HAP-1 (cell line): ENCODE measurements around the gene PRIMA1.
A peak's percentile ranks its signal among the peaks of the same experiment; 100 is the strongest.

ENCODE experiments used
- DNase-seq, 2 experiments: peaks; one replicate each; pipeline ENCODE4 v3.0.0-alpha.2; 2016 to 2020; ENCODE audit warnings: low spot score in 2 of 2
- H3K27me3 ChIP-seq: fragments of 250-450 bp; sonication (Bioruptor Pico); 2 replicates; pipeline ENCODE4 v1.5.1; 2020; ENCODE audit warnings: low read depth, mild to moderate bottlenecking, moderate library complexity
- H3K36me3 ChIP-seq: fragments of 250-450 bp; sonication (Bioruptor Pico); replicated peaks from 2 replicates; pipeline ENCODE4 v1.5.1; 2020; ENCODE audit warnings: mild to moderate bottlenecking
- H3K4me1 ChIP-seq: fragments of 250-450 bp; sonication (Bioruptor Pico); 2 replicates; pipeline ENCODE4 v1.5.1; 2020; ENCODE audit warnings: mild to moderate bottlenecking
- H3K4me3 ChIP-seq: fragments of 250-450 bp; sonication (Bioruptor Pico); 2 replicates; pipeline ENCODE4 v1.5.1; 2020; ENCODE audit warnings: mild to moderate bottlenecking, moderate library complexity
- H3K9me3 ChIP-seq: fragments of 250-450 bp; sonication (Bioruptor Pico); 2 replicates; pipeline ENCODE4 v1.5.1; 2020; ENCODE audit warnings: mild to moderate bottlenecking, moderate library complexity
- in situ Hi-C: fragments of 300-500 bp; cut with MboI; formaldehyde crosslinking; loops from 3 replicates; pipeline ENCODE4 v1.14.3; 2020; ENCODE audit warnings: low sequenced_read_pairs, inconsistent platforms, mixed read lengths

Gene PRIMA1

GRCh38 chr14:93713726-93714405, 74.4 kb downstream of the PRIMA1 start:
- Histone ChIP-seq H3K27me3 (no peaks in the 10 kb centered on the region), H3K4me3 (no peak overlapping the region), H3K9me3 (no peaks in the 10 kb centered on the region), H3K4me1 (no peaks in the 10 kb centered on the region), H3K36me3 (no peaks in the 10 kb centered on the region)
- DNase-seq = peak in 1 of 2 experiments; percentile 5
- in situ Hi-C loops = no loop called here

DNA sequence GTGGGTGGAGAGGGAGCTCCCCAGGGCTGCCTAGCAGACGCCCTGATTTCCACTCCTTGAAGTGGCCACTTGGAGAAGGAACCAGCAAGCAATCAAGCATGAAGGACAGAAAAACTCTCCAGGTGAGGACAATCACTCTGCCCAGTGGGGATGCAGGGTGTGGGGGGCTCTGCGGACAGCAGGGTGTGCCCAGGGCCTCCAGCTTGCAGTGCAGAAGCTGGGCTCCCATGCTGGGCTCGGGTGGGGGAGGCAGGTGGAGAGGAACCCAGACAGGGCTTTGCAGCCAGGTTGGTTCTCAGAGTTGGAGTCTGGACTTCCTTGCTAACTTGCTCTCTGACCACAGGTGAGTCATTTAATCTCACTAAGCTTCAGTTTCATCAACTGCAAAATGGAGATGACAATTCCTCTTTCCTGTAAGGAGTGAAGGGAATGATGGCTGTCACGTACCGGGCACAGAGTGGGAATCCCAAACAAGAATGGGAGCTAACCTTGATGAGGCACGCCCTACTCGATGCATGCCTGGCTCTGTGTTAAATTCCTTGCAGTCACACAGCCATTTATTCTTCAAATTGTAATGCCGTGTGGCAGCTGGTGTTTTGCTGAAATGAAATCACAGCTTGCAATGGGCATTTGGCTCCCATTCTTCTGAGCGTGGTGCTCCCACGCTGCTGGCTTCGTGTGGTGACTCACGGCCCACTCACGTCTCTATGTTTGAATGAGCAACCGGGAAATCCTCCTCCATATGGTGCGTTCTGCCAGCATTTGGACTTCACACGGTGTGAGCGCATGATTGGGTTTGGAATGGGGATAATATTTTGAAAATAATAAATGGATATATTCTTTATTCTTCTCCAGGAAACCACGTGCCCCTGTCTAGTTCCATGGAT, 75.2 kb downstream of the PRIMA1 start:
- H3K36me3 ChIP-seq = no peaks in the 10 kb centered on the region
- in situ Hi-C loops = no loop called here
- peaks cover under 1% of the 10 kb centered on the region; the same call in 1 of the 2 replicates for H3K4me1 ChIP-seq
- peak in 1 of 2 experiments; percentile 4 for DNase-seq
- no peaks in the 10 kb centered on the region for H3K9me3 ChIP-seq
- H3K4me3 ChIP-seq = no peak overlapping the region
- no peaks in the 10 kb centered on the region for H3K27me3 ChIP-seq

GRCh38 chr14:93712079-93712837, 76.0 kb downstream of the PRIMA1 start:
- DNase-seq = peak in 1 of 2 experiments; percentile 4
- no peak overlapping the region for H3K4me3 ChIP-seq
- no peaks in the 10 kb centered on the region for H3K27me3 ChIP-seq
- H3K4me1 ChIP-seq = peaks cover 9% of the 10 kb centered on the region
- H3K36me3 ChIP-seq = no peaks in the 10 kb centered on the region
- no peaks in the 10 kb centered on the region for H3K9me3 ChIP-seq
- in situ Hi-C loops = no loop called here

DNA sequence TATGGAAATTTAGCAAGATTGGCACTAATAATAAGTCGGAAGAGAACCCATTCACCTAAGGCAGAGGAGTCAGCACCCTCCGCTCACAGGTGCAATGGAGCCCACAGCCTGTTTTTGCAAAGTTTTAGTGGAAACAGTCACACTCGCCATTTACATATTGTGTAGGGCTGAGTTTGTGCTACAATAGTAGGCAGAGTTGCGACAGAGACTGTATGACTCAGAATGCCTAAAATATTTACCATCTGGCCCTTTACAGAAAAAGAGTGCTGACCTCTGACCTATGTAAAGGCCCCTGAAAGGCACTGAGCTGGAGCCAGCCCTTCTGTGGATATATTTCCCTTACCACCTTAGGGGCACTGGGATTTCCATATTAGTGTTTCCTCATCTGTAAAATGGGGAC, 79.0 kb downstream of the PRIMA1 start:
- Histone ChIP-seq H3K36me3 (no peaks in the 10 kb centered on the region), H3K4me1 (peaks cover 13% of the 10 kb centered on the region), H3K4me3 (no peak overlapping the region), H3K27me3 (no peaks in the 10 kb centered on the region), H3K9me3 (no peaks in the 10 kb centered on the region)
- no peak for DNase-seq
- in situ Hi-C loops = no loop called here

DNA sequence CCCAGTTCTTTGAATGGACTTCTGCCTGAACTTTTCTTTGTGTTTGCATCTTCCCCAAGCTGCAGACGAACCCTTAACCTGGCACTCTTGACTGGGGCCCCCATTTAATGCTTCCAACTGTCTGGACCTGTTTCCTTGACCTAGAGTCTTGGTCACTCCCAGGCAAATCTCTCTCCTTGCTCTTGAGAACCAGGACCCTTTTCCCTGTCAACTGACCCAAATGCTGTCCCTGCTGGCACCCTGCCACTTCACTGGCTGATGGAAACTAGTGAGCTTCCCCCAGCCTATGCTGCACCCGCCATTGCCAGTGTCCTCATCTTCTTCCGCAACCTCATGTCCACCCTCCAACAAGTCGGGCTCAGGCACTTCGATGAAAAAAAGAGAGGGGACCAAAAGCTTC, 79.5 kb downstream of the PRIMA1 start:
- Histone ChIP-seq H3K27me3 (no peaks in the 10 kb centered on the region), H3K4me3 (no peak overlapping the region), H3K4me1 (peaks cover 13% of the 10 kb centered on the region), H3K36me3 (no peaks in the 10 kb centered on the region), H3K9me3 (no peaks in the 10 kb centered on the region)
- DNase-seq = no peak
- in situ Hi-C loops = no loop called here

GRCh38 chr14:93708311-93708734, 80.0 kb downstream of the PRIMA1 start:
- Histone ChIP-seq H3K4me3 (no peak overlapping the region), H3K9me3 (no peaks in the 10 kb centered on the region), H3K36me3 (no peaks in the 10 kb centered on the region), H3K4me1 (peaks cover 13% of the 10 kb centered on the region), H3K27me3 (no peaks in the 10 kb centered on the region)
- in situ Hi-C loops = no loop called here
- DNase-seq = no peak

DNA sequence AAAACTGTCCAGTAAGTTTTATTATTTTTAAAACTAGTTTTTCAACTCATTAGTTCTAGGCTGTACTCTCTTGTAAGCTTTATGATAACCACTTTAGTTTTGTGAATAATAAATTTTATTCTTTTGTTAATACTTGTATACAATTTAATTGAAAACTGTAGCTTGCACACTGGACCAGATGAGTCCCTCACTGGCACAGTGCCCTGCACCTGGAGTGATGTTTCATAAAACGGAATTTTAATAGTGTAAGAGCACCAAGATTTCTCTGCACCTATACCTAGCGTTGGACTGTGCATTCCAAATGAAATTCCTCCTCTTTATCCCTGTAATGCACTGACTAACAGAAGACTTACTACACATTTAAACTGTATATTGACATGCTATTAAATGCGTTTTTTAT, 80.8 kb downstream of the PRIMA1 start:
- Histone ChIP-seq H3K36me3 (no peaks in the 10 kb centered on the region), H3K4me1 (peaks cover 13% of the 10 kb centered on the region), H3K9me3 (no peaks in the 10 kb centered on the region), H3K4me3 (no peak overlapping the region), H3K27me3 (no peaks in the 10 kb centered on the region)
- in situ Hi-C loops = no loop called here
- no peak for DNase-seq

- no peaks in the 10 kb centered on the region for H3K9me3 ChIP-seq
- DNase-seq = no peak
- no peaks in the 10 kb centered on the region for H3K36me3 ChIP-seq
- H3K4me1 ChIP-seq = peaks cover 13% of the 10 kb centered on the region
- in situ Hi-C loops = no loop called here
- no peak overlapping the region for H3K4me3 ChIP-seq
- H3K27me3 ChIP-seq = no peaks in the 10 kb centered on the region
Observed at GRCh38 chr14:93706360-93706955, 81.8 kb downstream of the PRIMA1 start.

DNA sequence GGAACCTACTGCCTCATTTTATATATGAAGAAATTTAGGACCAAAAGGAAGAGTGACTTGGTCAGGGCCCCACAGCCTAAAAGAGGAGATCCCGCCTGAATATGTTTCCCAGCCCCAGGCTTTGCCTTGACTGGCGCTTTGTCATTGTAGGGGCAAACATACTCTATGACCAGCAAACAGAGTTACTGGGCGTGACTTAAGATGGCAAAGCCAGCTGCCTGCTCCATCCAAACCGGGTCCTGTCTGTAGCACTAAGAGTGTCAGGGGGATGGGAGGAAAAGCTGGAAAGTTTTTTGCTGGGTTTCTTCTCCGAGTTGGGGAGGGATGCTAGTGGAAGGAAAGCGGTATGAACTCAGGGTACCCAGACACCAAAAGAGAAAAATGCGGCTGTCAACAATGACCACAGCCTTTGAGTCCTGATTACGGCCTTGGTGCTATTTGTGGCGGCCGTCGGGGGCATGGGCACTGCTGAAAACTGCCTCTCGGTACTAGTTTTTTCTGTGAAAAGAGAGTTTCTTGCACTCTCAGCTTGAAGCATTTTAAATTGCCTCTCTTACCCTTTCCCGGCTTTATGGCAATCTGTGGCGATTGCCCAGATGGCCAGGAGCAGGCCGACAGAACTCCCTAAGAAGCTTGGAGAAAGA, 82.7 kb downstream of the PRIMA1 start:
- DNase-seq = no peak
- Histone ChIP-seq H3K9me3 (no peaks in the 10 kb centered on the region), H3K27me3 (no peaks in the 10 kb centered on the region), H3K36me3 (no peaks in the 10 kb centered on the region), H3K4me3 (no peak overlapping the region), H3K4me1 (peaks cover 13% of the 10 kb centered on the region)
- in situ Hi-C loops = no loop called here

- in situ Hi-C loops = no loop called here
- H3K4me1 ChIP-seq = peaks cover 13% of the 10 kb centered on the region
- DNase-seq = no peak
- H3K9me3 ChIP-seq = no peaks in the 10 kb centered on the region
- H3K36me3 ChIP-seq = no peaks in the 10 kb centered on the region
- H3K4me3 ChIP-seq = no peak overlapping the region
- no peaks in the 10 kb centered on the region for H3K27me3 ChIP-seq
Observed at GRCh38 chr14:93703941-93704340, 84.3 kb downstream of the PRIMA1 start.

DNA sequence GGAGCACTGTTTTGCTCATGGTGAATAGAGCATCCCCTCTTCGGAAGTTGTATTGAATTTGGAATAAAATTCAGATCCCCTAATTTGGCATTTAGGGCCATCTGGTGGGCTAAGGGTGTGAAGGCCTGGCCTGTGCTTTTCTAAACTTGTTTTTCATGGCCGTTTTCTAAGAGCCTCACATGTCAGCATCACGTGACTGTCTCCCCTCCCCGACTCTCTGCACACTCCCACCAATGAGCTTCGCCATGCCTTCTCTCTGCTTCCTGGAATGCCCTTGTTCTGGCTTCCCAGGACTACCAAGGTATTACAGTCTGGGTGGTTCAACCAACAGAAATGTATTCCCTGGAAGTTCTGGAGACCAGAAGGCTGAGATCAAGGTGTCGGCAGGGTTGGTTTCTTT, 85.3 kb downstream of the PRIMA1 start:
- H3K9me3 ChIP-seq = no peaks in the 10 kb centered on the region
- in situ Hi-C loops = no loop called here
- no peak overlapping the region for H3K4me3 ChIP-seq
- peaks cover 11% of the 10 kb centered on the region for H3K4me1 ChIP-seq
- H3K27me3 ChIP-seq = no peaks in the 10 kb centered on the region
- no peaks in the 10 kb centered on the region for H3K36me3 ChIP-seq
- DNase-seq = no peak

DNA sequence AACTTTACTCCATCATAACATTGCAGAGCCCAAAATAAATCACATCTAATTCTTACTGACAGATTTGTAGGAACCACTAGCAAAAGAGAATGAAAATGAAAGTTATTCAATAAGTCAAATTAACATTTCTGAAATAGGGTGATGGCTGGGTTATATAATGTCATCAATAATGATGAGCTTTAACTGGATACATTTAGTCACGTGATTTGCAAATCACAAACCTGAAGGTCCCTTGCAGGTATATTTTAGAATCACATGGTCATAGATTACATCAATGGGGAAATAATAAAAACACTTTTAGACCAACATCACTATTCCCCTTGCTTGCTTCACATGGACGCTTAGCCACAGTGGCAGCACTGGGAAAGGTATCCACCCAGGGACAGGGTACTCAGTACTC, 86.7 kb downstream of the PRIMA1 start:
- Histone ChIP-seq H3K27me3 (no peaks in the 10 kb centered on the region), H3K4me3 (no peak overlapping the region), H3K36me3 (no peaks in the 10 kb centered on the region), H3K4me1 (no peaks in the 10 kb centered on the region), H3K9me3 (no peaks in the 10 kb centered on the region; the same call in 1 of the 2 replicates)
- no peak for DNase-seq
- in situ Hi-C loops = no loop called here

DNA sequence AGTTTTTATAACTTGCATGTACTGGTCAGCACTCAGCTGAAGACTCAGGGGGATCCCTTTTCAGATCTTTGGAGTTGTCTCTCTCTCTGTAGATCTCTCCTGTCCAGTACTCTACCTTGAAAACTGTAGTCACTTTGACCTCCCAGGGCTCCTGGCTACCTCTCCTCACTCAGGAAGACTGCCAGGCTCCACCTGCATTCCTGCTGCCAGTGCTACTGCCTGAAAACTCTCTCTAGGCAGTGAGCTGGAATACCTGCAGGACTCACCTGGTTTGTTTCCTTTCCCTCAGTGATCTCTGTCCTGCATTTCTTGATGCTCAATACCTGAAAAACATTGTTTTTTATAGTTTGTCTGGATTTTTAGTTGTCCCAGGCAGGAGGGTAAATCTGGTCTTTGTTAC, 87.4 kb downstream of the PRIMA1 start:
- no peaks in the 10 kb centered on the region for H3K36me3 ChIP-seq
- H3K4me3 ChIP-seq = no peak overlapping the region

More for the DNA sequence above, 87.4 kb downstream of the PRIMA1 start:
- no peak for DNase-seq
- Histone ChIP-seq H3K9me3 (no peaks in the 10 kb centered on the region; the same call in 1 of the 2 replicates), H3K27me3 (no peaks in the 10 kb centered on the region), H3K4me1 (no peaks in the 10 kb centered on the region)
- in situ Hi-C loops = no loop called here
